Spleen (tissue), 11 donors: Measurements from ENCODE around the gene ITCH. TPM values are rescaled to one million over a fixed set of nuclear protein-coding genes. Genes with fewer than 3 reads are reported as not detected.
A peak's percentile ranks its signal among the peaks of the same experiment; 100 is the strongest.
"Not testable (repeated sequence)": the region's sequence is repeated elsewhere in the genome, so short reads cannot be mapped to it uniquely, and the experiment has no call there.

Experiments
- DNase-seq: peaks from one replicate; pipeline ENCODE4 v3.0.0-alpha.2; 2020
- H3K27ac ChIP-seq, 8 donors: fragments of 200-600 bp; sonication (generic) in 7 of 8; 1 replicate in 4 of 8; 2 replicates in 4 of 8; pipeline versions ENCODE4 v1.5.0 to v1.8.0; 2016 to 2021; ENCODE audit warnings: inconsistent platforms in 4 of 8, mild to moderate bottlenecking in 4 of 8, moderate library complexity in 1 of 8
- H3K27me3 ChIP-seq, 7 donors: fragments of 200-600 bp; sonication (generic) in 6 of 7; replicated peaks in 1 of 7; 1 replicate in 4 of 7; 2 replicates in 3 of 7; pipeline versions ENCODE4 v1.5.0 to v1.8.0; 2016 to 2021; ENCODE audit warnings: inconsistent platforms in 3 of 7, mild to moderate bottlenecking in 1 of 7
- H3K36me3 ChIP-seq, 6 donors: fragments of 200-600 bp; sonication (generic) in 5 of 6; 1 replicate in 4 of 6; 2 replicates in 2 of 6; pipeline versions ENCODE4 v1.5.0 to v1.8.0; 2016 to 2021; ENCODE audit warnings: inconsistent platforms in 2 of 6
- H3K4me1 ChIP-seq, 6 donors: fragments of 200-600 bp; sonication (generic) in 5 of 6; 1 replicate in 3 of 6; 2 replicates in 3 of 6; pipeline versions ENCODE4 v1.5.0 to v1.8.0; 2016 to 2021; ENCODE audit warnings: inconsistent platforms in 3 of 6
- H3K4me3 ChIP-seq, 8 donors: fragments of 200-600 bp; sonication (generic) in 7 of 8; 1 replicate in 4 of 8; 2 replicates in 4 of 8; pipeline versions ENCODE4 v1.5.0 to v1.8.0; 2016 to 2021; ENCODE audit warnings: inconsistent platforms in 4 of 8, mild to moderate bottlenecking in 4 of 8, moderate library complexity in 2 of 8
- H3K9me3 ChIP-seq, 8 donors: fragments of 200-600 bp; sonication (generic) in 7 of 8; 1 replicate in 4 of 8; 2 replicates in 4 of 8; pipeline versions ENCODE4 v1.5.0 to v1.8.0; 2016 to 2021; ENCODE audit warnings: inconsistent platforms in 4 of 8
- CTCF ChIP-seq, 11 experiments: fragments of 200-600 bp in 7 of 11; fragments of 450-650 bp in 4 of 11; sonication (generic) in 4 of 11; IDR thresholded peaks in 8 of 11; conservative IDR thresholded peaks in 3 of 11; 1 replicate in 7 of 11; 2 replicates in 4 of 11; pipeline versions ENCODE4 v1.4.0 to v1.8.0; 2016 to 2021; ENCODE audit warnings: antibody characterized with exemption in 11 of 11, inconsistent platforms in 4 of 11, mild to moderate bottlenecking in 1 of 11
- POLR2A ChIP-seq, 3 donors: fragments of 450-650 bp; IDR thresholded peaks; one replicate each; pipeline ENCODE4 v1.5.1; 2017; ENCODE audit warnings: antibody characterized with exemption in 3 of 3, mild to moderate bottlenecking in 1 of 3
- POLR2AphosphoS5 ChIP-seq, 3 donors: sonication (generic); formaldehyde crosslinking; IDR thresholded peaks; one replicate each; pipeline ENCODE4 v1.5.1; 2017; ENCODE audit warnings: antibody characterized with exemption in 3 of 3
- WGBS, 5 donors: extraction: QIAGEN DNeasy Blood & Tissue Kit in 3 of 5; methylation state at CpG; one replicate each; pipeline versions ENCODE4 v1.1.5 to v1.1.7; 2013 to 2018; 5-methylcytosine and 5-hydroxymethylcytosine counted together
- intact Hi-C: fragments of 100-400 bp; cut with DNase I; formaldehyde crosslinking; loops from one replicate; pipeline ENCODE4 v1.15.0; 2023; ENCODE audit warnings: low total_unique reads
- polyA plus RNA-seq, 3 donors: library from polyadenylated mRNA; stranded (reverse); fragments of 200-250 nt; gene quantifications; one replicate each; pipeline ENCODE4 v1.2.1, GENCODE V29; 2013
- total RNA-seq, 7 donors: library from RNA; depleted of rRNA in 3 of 7; stranded (reverse); fragments of >200 nt in 3 of 7; fragmentation: NEBNext Ultra II Directional in 4 of 7; extraction: Animal tissue kit (Norgen Biotek cat#: 25700) in 4 of 7; gene quantifications; one replicate each; pipeline versions ENCODE4 v1.1.0 to v1.2.1, GENCODE V29; 2016 to 2021
- donor health status: healthy with polysubstance abuse.
- donor health status: DM: no; HTN: no; CAD: no; lungs with moderate emphysema.
- donor health status: DM: no; HTN: no; CAD: no.
- donor health status: Bipolar disorder and iron deficiency.
- donor health status: healthy.
- donor health status: DM: no; HTN: no; CAD: no.
- donor health status: DM: yes; HTN: yes; CAD: no.

The ITCH gene
- total and polyA plus RNA-seq, 10 donors: 6.9 to 72.7 (median 61.6) TPM

- peaks cover 0 to 98% (median 40%) of the 10 kb centered on the region in 6 donors for H3K36me3 ChIP-seq
- H3K27ac ChIP-seq: no peak overlapping the region
- TF ChIP-seq POLR2AphosphoS5 (IDR thresholded peaks at IDR 0.05): peak in 1 of 3 donors; percentile 12
- no peak for TF ChIP-seq POLR2A (IDR thresholded peaks at IDR 0.05)
- peak in 7 of 11 experiments; percentile 8 to 44 (median 31) for TF ChIP-seq CTCF (IDR thresholded peaks at IDR 0.05 in 8 of 11, conservative IDR thresholded peaks at IDR 0.05 in 3 of 11)
- no peaks in the 10 kb centered on the region for H3K27me3 ChIP-seq
- no peak for DNase-seq
- WGBS, 5 donors: 74 to 81% (median 78%) methylated on average over 5 of the region's 5 CpGs
- H3K4me3 ChIP-seq: no peak overlapping the region
- peaks cover 0 to 20% (median 12%) of the 10 kb centered on the region in 6 donors for H3K4me1 ChIP-seq
- intact Hi-C loops: loop anchor here (5.0 kb wide), 1 partner anchor 161 kb away; no protein-coding TSS in a partner anchor
- H3K9me3 ChIP-seq: no peaks in the 10 kb centered on the region
Observed at GRCh38 chr20:34473262-34473883, 110.3 kb downstream of the ITCH start.

DNA sequence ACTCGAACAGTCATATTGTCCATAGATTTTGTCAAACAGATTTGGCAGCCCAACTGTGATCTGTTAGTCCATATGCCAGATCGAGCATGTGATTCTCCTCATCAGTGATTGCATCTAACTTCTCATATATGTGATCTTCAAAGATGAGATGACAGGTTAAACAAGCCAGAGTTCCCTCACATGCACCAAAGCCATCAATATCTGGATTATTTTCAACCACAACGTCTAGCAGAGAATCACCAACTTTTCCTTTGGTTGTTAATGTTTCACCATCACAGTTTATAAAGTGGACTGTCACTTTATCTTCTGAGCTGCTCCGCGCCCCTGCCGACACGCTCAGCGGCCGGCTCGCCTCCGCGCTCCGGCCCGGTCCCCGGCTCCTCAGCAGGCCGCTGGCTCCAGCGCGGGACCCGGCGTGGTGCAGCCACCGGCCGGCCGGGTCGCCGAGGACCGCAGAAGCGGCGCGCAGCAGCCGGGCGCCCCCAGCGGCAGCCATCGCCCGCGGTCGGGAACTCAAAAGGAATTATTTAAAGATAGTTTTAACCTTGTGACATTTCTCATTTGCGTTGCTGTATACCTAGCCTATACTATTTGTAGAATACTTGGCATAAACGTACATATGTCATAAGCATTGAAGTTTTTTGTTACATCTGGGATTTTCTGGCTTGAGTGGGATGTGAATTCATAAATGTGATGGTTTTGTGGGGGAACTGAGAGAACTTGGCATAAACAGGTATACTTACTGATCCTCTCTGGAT lies 113.1 kb downstream of the ITCH start:
- H3K36me3 ChIP-seq: peaks cover 0 to 98% (median 43%) of the 10 kb centered on the region in 6 donors
- no peak overlapping the region for H3K27ac ChIP-seq
- TF ChIP-seq POLR2A (IDR thresholded peaks at IDR 0.05): no peak
- peak in 2 of 3 donors; percentile 16 to 52 for TF ChIP-seq POLR2AphosphoS5 (IDR thresholded peaks at IDR 0.05)
- peak in 10 of 11 experiments; percentile 21 to 75 (median 52) for TF ChIP-seq CTCF (IDR thresholded peaks at IDR 0.05 in 8 of 11, conservative IDR thresholded peaks at IDR 0.05 in 3 of 11)
- H3K27me3 ChIP-seq: no peaks in the 10 kb centered on the region
- peak; percentile 87 for DNase-seq
- 18 to 35% (median 29%) methylated on average over 37 to 38 of the region's 38 CpGs for WGBS, 5 donors
- H3K4me1 ChIP-seq: peaks cover 0 to 20% (median 12%) of the 10 kb centered on the region in 6 donors
- intact Hi-C loops: no loop called here
- H3K4me3 ChIP-seq: peak overlapping the region in 1 of 8 donors; percentile 13
- no peaks in the 10 kb centered on the region for H3K9me3 ChIP-seq

DNA sequence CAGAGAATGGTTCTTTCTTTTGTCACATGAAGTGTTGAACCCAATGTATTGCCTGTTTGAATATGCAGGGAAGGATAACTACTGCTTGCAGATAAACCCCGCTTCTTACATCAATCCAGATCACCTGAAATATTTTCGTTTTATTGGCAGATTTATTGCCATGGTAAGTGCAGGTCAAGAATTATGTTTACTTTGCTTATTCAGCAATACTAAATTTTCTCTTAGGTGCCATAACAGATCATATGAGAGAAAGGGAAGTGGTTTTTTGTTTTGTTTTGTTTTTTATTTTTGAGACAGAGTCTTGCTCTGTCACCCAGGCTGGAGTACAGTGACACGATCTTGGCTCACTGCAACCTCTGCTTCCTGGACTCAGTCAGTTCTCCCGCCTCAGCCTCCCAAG lies 116.6 kb downstream of the ITCH start:
- Histone ChIP-seq H3K27me3 (no peaks in the 10 kb centered on the region), H3K36me3 (peaks cover 5 to 98% (median 54%) of the 10 kb centered on the region in 6 donors), H3K27ac (no peak overlapping the region), H3K4me3 (no peak overlapping the region), H3K9me3 (peaks cover 0 to 14% (median 0%) of the 10 kb centered on the region in 8 donors), H3K4me1 (peaks cover 0 to 13% (median 9%) of the 10 kb centered on the region in 6 donors)
- intact Hi-C loops: no loop called here
- TF ChIP-seq POLR2AphosphoS5 (IDR thresholded peaks at IDR 0.05) (no peak), CTCF (IDR thresholded peaks at IDR 0.05 in 8 of 11, conservative IDR thresholded peaks at IDR 0.05 in 3 of 11) (no peak), POLR2A (IDR thresholded peaks at IDR 0.05) (no peak)
- no peak for DNase-seq
- 86 to 96% (median 94%) methylated on average over 4 of the region's 4 CpGs for WGBS, 5 donors

- DNase-seq, H3K4me1 ChIP-seq, H3K27ac ChIP-seq, H3K27me3 ChIP-seq, H3K4me3 ChIP-seq, intact Hi-C loops: not testable (repeated sequence)
- Histone ChIP-seq H3K9me3 (peaks cover 0 to 14% (median 0%) of the 10 kb centered on the region in 8 donors), H3K36me3 (peaks cover 5 to 100% (median 63%) of the 10 kb centered on the region in 6 donors)
- 29 to 100% (median 62%) methylated on average over 1 of the region's 1 CpG for WGBS, 5 donors
Observed at GRCh38 chr20:34482154-34482553, 119.1 kb downstream of the ITCH start.

DNA sequence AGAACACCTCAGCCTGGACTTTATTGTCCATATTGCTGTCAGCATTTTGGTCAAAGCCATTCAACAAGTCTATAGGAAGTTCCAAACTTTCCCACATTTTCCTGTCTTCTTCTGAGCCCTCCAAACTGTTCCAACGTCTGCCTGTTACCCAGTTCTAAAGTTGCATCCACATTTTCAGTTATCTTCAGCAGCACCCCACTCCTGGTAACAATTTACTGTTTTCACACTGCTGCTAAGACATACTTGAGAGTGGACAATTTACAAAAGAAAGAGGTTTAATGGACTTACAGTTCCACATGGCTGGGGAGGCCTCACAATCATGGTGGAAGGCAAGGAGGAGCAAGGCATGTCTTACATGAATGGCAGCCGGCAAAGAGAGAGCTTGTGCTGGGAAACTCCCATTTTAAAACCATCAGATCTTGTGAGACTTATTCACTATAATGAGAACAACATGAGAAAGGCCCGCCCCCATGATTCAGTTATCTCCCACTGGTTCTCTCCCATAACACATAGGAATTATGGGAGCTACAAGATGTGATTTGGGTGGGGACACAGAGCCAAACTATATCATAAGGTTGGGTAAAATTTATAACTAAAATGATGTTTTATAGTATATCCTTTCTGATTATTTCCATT lies 120.6 kb downstream of the ITCH start:
- H3K27me3 ChIP-seq, DNase-seq, H3K4me1 ChIP-seq, H3K27ac ChIP-seq, intact Hi-C loops, H3K4me3 ChIP-seq: not testable (repeated sequence)
- peaks cover 0 to 14% (median 0%) of the 10 kb centered on the region in 8 donors for H3K9me3 ChIP-seq
- peaks cover 5 to 100% (median 68%) of the 10 kb centered on the region in 6 donors for H3K36me3 ChIP-seq
- 95 to 99% (median 95%) methylated on average over 3 of the region's 3 CpGs for WGBS, 5 donors
